NK-92 treated with Interleukin-12 subunit alpha and Interleukin-12 subunit beta, amount 100 ng/mL, for 24 hours (cell line): ENCODE results near the gene ZFP14.

Source experiments
- DNase-seq: peaks from one replicate; lab custom pipeline; 2025; lab: John Stamatoyannopoulos, UW

The ZFP14 gene

DNA sequence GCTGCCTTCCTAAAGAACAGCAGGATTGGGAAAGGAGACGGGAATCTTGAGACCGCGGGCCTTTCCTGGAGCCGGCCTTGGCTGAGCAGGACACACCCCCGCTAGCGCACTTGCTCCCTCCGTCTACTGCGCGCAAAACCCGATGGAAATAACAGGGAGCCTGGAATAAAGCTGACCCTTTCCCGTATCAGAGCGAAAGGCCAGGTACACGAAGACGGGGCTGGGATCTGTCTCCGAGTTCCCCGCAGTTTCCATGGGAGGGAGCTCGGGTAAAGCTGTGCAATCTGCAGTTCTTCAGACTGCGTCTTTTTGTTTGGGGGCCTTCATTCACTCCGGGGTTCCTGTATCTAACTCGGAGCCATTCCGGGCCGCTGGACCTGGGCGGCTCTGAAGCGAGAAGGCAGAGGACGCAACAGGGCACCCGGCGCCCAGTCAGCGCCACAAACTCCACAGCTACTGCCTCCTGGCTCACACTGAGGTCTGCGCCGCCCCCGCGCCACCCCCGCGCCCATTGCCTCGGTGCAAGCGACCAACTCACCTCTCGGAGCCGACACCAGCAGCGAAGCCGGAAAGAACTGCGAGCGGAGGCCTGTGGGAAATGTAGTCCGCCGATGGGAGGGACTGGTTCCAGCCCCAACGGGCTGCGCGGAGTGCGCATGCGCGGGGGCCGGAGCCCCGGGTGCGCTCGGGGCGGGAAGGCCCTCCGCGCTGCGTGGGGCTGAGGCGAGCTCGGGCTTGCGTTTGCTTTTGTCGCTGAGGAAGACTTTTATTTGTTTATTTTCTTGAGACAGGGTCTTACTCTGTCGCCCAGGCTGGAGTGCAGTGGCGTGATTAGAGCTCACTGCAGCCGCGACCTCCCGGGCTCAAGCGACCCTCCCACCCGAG, at the start of gene ZFP14:
TSS of gene ZFP14 (minus strand) at position 577 of the 885 bp plus-strand sequence. CDS start 11,309 bp downstream, outside the sequence.
- DNase-seq, result no peak

DNA sequence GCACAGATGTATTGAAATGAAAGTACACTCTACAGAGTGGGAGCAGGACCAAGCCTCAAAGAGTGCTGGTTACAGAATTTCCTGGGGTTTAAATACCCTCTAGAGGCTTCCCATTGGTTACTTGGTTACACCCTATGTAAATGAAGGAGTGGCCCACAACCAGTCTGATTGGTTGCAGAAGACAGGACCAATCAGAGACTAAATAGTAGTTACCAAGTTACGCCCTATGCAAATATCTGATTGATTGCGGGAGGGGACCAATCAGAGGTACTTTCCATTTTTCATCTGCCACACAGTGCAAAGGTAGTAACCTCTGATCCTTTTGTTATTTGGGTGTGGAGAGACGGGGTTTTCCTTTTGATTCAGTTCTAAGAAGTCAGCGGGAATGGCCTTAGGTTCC, 44.9 kb upstream of the ZFP14 start:
- DNase-seq, result no peak

DNA sequence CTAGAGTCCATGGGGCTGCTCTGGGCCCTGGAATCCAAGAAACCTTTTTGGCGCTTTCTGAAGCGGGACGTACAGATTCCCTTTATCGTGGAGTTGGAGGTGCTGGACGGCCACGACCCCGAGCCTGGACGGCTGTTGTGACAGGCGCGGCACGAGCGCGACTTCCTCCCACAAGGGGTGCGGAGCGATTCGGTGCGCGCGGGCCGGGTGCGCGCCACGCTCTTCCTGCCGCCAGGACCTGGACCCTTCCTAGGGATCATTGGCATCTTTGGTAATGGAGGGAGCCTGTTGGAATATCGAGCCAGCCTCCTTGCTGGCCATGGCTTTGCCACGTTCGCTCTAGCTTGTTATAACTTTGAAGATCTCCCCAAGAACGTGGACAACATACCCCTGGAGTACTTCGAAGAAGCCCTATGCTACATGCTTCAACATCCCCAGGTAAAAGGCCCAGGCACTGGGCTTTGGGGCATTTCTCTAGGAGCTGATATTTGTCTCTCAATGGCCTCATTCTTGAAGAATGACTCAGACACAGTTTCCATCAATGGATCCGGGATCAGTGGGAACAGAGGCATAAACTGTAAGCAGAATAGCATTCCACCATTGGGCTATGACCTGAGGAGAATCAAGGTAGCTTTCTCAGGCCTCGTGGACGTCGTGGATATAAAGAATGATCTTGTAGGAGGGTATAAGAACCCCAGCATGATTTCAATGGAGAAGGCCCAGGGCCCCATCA, 42.9 kb upstream of the ZFP14 start:
- no peak for DNase-seq

DNA sequence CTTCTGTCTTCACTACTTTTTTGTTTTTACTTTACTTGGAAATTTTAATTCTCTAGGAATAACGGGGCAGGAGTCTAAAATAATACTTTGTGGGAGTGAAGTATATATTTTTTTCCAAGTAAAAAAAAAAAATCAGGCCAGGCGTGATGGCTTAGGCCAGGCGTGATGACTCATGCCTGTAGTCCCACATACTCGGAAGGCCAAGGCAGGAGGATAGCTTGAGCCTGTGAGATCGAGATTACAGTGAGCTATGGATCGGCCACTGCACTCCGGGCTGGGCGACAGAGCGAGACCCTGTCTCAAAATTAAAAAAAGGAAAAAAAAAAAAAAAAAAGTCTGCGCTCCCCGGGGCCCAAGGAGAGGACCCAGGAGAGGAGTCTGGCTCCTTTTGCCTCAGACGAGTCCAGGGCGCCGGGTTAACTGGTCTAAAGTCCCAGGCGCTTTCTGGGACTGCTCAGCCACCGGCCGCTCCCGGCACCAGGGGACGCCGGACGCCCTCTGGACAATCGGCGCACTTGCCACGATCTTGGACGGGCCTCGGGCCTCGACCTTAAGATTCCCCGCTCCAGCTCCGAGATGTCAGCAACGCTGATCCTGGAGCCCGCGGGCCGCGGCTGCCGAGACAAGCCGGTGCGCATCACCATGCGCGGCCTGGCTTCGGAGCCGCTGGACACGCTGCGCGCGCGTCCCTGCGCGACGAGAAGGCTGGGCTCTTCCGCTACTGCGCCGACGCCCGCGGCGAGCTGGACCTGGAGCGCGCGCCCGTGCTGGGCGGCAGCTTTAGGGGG, 42.2 kb upstream of the ZFP14 start:
- DNase-seq, result no peak

DNA sequence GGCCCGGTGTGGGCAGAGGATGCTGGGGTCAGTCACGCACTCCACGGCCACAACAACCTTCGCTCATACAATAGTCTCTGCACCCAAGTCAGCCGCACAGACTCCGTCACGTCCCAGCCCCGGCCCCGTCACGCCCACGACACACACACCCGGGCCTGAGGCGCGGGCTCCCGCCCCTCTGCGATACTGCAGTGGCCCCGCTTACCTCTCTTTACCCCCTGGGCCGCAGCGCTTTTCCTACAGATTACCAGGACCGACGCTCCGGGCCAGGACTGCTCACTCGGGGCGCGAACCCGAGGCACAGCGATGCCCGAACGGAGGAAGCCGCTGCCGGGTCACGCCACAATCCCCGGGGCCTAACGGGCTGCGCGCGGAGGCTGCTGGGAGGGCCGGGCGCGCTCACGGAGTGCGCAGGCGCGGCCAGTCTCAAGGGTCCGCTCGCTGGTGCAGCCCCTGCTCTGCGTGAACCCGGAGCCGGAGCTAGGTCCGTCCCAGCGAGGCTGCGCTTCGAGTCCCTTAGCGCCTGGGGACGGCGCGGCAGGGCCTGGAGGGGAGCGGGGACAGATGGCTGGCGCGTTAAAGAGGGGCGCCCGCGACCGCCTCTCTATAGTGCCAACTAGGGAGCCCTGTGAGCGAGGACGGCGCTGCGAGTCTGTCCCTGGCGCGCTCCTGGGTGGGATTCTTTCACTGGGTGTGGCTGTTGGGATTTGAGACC, 39.4 kb upstream of the ZFP14 start, which contains the start of gene ZFP82:
TSS of gene ZFP82 (minus strand) at position 358 of the 715 bp plus-strand sequence. CDS start 8,855 bp downstream, outside the sequence.
- no peak for DNase-seq

DNA sequence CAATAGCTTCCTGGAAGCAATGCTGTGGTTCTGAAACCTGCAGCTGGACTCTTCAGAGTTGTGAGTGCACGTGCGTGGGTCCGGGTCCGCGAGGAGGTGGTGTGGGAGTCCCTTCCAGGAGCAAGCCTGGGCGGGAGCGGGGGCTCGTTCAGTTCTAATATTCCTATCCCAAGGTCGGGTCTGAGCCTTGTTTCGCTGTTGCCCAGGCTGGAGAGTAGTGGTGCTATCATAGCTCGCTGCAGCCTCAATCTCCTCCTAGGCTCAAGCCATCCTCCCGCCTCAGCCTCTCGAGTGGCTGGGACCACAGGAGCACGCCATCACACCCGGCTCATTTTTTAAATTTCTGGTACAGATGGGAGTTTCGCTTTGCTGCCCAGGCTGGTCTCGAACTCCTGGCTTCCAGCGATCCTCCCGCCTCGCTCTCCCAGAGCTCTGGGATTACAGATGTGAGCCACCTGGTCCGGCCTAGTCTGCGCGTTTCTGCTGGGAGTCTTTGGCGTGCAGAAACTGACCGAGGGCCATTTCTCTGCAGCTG, 38.8 kb upstream of the ZFP14 start:
- DNase-seq, result no peak

DNA sequence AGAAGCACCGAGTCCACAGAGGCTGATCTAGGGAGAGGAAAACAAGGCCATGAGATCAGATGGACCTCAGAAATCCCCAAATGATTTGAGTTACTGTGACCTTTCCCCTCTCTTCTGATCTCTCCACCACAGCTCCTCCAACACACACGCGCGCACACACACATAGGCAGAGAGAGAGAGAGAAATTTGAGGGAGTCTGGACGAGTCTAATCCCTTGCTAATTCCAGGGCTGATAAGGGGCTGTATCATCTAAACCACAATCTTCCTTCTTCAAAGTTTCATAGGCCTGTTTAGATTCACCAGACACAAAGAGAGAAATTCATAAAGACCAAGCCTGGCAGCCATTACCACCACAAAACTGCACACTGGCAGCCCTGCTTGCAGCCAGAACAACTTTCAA, 30.8 kb upstream of the ZFP14 start:
- no peak for DNase-seq

DNA sequence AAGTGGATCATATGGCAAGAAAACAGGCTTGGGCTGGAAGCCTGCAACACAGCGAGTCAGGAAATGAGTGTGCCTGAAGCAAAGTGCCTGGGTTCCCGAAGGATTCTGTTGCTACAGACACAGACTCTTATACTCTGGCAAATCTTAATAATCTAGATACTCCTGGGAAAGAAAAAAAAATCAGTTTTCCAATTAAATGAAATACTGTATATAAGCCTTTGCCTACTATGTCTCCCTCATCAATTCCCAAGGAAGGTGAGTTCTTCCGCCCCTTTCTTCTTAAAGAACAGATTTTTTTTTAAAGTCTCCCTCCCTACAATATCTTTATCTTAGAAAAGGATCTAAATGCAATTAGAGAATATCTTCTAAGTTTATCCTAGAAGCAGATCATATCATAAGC, 29.1 kb upstream of the ZFP14 start:
- DNase-seq, result no peak

DNA sequence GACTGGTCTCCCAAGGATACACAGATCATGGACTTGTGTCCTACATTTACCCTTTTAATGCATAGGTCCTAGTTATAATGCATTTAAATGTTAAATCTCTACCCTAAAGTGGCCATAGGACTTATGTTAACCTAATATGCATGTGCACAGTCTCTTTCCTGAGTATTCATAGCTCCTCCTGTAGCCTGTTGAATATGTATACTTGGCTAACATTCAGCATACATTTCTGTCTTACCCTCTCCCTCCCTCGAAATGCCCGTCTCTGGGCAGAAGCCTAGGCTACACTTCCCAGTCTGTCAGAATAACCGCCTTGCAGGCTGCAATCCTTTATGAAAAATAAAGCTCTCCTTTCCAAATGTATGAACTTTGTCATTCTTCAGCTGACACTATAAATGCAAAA, 25.5 kb upstream of the ZFP14 start:
- DNase-seq, result no peak

DNA sequence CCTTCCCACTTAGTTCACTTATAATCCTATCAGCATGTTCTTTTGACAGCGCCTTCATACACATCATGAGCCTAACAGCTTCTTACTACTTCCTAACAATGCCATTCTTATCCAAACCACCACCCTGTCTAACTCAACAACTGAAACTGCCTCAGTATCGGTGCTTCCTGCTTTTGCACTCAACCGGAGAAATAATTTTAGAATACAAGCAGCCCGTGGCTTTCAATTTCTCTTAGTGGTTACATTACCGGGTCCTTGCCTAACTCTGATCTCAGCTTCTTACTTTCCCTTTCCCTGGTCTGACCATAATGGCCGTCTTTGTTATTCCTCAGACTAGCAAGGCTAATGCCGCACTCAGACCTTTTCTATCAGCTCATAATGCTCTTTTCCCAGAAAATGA, 22.5 kb upstream of the ZFP14 start:
- no peak for DNase-seq

DNA sequence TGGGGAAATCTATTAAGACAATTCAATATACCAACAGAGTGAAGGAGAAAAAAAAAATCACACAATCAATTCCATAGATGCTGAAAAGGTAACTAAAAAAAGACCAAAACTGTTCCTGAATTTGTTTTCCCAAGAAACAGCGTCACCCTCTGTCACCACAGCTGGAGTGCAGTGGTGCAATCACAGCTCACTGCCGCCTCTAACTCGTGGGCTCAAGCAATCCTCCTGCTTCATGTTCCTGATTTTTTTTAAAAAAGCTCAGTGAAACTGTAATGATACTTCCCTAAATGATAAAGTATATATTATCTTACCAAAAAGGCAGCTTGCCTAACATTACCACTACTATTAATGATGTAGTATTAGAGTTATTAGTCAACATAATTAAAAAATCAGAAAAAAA, 19.6 kb upstream of the ZFP14 start:
- no peak for DNase-seq

DNA sequence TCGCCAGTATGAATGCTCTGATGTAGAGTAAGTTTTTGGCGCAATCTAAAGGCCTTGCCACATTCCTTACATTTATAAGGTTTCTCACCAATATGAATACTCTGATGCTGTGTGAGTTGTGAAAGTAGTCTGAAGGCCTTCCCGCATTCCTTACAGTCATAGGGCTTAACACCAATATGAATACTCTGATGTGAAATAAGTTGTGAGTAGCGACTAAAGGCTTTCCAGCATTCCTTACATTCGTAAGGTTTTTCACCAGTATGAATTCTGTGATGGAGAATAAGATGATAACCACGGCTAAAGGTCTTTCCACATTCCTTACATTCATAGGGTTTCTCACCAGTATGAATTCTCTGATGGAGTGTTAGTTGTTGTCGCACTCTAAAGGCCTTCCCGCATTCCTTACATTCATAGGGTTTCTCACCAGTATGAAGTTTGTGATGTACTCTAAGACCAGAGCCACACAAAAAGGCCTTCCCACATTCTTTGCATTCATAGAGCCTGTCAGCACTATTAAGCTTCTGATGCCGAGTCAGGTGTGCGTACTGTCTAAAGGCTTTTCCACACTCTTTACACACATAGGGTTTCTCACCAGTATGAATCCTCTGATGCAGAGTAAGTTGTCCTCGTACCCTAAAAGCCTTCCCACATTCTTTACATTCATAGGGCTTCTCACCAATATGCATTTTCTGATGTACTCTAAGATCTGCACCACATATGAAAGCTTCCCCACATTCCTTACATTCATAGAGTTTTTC, 14.1 kb upstream of the ZFP14 start:
- no peak for DNase-seq

DNA sequence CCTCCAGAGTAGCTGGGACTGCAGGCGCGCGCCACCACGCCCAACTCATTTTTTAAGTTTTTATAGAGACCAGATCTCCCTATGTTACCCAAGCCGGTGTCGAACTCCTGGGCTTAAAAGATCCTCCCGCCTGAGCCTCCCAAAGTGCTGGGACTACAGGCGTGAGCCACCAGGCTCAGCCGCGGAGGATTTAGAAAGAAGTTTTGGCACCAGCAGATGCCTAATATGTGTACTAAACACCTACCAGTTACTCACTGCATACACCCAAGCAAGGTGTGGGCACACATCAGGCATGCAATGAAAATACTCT, 464 bp upstream of the ZFP14 start:
- no peak for DNase-seq

DNA sequence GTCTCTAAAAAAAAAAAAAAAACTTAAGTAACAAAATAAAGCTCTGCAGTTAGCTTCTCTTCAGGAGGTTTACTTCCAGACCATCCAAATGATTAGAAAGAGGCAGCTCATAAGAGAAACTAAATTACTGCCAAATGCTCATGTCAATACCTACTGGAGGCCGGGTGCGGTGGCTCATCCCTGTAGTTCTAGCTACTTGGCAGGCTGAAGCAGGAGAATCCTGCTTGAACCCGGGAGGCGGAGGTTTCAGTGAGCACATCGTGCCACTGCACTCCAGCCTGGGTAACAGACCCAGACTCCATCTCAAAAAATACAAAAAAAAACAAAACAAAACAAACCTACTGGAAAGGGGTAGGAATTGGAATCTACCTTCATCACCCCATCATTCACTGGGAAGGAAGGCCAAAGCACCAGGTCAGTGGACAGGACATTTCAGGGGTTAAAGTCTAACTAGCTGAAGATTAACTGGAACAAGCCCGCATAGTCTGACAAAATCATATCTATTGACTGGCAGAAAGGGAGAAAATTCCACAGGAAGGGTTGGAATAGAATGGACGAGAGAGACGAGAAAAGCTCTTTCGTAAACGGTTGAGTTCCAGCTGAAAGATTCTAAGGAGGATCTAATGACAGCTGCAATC, 1.3 kb downstream of the ZFP14 start:
- DNase-seq, result no peak

DNA sequence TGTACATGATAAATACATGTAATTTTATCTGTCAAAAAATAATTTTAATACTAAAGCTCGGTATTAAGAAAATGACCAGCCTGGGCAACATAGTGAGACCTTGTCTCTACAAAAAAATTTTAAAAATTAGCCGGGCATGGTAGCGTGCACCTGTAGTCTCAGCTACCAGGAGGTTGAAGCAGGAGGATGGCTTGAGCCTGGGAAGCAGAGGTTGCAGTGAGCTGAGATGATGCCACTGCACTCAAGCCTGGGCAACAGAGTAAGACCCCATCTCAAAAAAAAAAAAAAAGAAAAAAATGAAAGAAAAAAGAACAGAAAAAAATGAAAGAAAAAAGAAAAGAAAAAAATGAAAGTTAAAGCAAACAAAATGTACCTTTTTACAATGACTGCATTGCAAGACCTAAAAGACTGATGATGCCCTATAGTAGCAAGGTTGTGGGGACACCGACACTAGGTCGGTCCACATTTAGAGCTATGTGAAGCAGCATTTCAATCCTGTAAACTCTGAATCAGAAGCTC, 5.3 kb downstream of the ZFP14 start:
- DNase-seq, result no peak

DNA sequence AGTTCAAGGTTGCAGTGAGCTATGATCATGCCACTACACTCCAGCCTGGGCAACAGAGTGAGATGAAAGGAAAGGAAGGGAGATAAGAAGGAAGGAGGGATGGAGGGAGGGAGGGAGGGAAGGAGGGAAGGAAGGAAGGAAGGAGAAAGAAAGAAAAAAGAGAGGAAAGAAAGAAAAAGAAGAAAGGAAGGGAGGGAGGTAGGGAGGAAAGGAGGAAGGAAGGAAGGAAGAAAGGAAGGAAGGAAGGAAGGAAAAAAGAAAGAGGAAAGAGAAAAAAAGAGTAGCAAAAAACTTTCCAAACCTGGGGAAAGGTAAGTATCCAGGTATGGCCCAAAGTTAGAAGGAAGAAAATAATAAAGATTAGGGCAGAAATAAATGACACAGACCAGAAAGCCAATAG, 7.1 kb downstream of the ZFP14 start:
- no peak for DNase-seq

DNA sequence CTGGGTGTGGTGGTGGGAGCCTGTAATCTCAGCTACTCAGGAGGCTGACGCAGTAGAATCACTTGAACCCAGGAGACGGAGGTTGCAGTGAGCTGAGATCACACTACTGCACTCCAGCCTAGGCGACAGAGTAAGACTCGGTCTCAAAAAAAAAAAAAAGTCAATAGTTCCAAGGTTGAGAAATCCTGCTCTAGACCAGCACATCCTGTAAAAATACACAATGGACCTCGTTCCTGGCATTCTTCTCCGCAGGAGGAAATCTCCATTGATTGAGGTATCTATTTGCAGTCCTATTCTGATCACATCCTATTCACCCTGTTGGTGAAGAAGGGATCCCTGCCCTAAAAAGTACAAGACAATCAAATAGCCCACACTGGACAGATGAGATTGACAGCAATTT, 15.2 kb downstream of the ZFP14 start:
- no peak for DNase-seq

DNA sequence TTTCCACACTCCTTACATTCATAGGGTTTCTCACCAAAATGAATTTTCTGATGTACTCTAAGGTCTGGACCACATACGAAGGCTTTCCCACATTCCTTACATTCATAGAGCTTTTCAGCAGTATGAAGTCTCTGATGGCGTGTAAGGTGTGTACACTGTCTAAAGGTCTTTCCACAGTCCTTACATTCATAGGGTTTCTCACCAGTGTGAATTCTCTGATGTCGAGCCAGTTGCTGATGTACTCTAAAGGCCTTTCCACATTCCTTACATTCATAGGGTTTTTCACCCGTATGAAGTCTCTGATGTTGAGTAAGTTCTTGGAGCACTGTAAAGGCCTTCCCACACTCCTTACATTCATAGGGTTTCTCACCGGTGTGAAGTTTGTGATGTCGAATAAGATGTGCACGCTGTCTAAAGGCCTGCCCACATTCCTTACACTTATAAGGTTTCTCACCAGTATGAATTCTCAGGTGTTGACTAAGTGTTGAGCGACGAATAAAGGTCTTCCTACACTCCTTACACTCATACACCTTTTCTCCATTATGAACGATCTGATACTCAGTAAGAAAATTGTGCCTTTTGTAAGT, 38.1 kb downstream of the ZFP14 start:
- DNase-seq, result no peak

DNA sequence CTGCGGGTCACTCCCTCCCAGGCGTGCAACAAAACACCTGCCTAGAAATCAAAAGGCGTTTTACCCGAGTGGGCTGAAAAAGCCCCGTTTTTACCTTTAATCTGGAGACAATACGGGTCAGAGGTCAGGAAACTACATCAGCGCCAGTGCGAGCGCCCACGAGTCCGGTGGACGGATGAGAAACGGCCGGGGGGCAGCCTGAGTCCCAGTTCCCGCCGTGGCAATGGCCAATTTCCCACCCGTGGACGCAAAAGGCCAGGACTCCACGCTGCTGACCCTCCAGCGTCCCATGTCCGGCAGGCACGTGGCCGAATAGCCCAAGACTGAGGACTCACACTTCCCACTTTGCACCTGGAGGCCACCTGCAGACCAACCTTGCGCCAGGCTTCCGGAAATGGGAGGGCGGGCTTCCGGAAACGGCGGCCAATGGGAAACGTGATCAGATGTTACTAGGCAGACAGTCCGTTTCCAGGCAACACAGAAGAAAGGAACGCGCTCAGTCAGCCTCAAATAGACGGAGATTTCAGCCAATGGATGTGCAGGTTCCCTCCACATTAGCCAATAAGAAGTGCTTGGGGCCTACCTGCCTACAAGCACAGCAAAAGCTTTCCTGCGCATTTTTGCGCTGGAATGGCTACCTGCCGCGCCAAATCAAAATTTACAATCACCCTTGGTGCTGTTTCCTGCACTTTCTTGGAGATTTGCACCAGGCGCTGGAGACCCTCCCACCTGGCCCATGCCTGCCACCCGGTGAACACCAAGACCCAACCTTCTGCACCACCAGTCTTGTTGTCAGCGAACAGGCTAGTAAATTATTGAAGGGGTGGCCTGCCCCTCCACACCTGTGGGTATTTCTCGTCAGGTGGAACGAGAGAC, 47.4 kb downstream of the ZFP14 start:
- DNase-seq, result no peak
